Inflammatory macrophage (primary cell): Measurements from ENCODE around the gene TRPV2.

Experiments
- DNase-seq, 2 donors: peaks; one replicate each; pipeline ENCODE4 v3.0.0-alpha.2; 2020 to 2022

The TRPV2 gene

DNA sequence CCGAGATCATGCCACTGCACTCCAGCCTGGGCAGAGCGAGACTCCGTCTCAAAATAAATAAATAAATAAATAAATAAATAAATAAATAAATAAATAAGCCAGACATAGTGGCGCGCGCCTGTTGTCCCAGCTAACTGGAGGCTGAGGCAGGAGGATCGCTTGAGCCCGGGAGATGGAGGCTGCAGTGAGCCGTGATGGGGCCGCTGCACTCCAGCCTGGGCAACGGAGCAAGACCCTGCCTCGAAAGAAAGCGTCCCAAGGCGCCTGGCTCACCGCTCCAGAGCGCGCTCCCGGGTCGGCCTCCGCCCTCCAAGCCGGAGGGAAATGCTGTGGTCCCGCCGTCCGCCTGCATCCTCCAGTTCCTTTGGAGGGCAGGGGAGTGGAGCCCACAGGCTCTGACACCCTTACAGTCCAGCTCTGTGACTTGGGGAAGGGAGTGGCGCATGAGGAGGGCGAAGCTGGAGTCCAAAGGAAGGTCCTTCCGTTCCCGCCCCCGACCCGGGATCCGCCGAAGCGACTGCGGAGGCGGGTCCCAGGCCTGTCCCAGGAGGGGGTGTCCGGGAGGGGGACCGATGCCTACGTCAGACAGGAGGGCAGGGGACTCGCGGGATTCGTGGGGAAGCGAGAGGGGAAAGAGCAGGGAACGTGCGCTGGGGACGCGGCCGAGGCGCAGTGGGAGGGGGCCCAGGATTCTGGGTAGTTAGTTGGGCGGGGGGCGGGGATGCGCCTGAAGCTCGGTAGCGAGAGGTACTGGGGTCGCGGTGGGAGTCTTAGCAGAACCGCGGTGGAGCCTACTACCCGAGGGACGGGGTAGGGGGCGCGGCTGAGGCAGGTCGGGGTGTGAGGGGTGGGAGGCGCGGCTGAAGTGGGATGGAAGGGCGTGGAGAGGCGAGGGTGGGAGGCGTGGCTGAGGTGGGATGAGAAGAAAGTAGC is 8.4 kb upstream of the TRPV2 start:
- peak; percentile 5 to 43 for DNase-seq

DNA sequence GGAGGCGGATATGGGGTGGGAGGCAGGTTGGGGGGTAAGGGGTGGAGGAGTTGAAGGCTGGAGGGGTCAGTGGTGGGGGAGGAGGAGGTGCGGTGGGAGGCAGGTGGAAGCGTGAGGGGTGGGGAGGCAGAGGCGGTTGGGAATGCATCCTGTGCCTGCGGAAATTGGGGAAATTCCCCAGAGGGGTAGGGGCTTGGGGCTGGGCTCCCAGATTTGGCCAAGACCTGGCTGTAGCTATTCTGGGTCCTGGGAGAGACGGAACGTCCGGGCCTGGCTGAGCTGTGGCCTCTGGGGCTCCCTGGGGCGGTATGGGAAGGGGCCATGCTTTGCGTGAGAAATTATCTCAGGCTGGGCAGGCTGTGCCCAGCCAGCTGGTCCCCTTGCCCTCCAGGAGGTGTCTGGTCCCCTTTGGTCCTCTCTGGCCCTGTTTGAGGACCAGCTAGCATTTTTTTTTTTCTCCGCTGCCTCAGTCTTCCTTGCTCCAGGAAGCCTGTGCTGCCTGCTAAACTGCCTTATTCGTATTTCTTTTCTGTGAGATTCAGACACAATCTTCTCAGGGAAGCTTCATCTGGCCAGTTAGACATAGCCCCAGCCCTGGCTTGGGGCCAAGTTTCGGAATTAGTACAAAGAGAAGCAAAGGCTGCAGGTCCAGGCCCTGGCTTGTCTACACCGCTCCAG is 7.3 kb upstream of the TRPV2 start:
- DNase-seq = peak; percentile 59 to 66

DNA sequence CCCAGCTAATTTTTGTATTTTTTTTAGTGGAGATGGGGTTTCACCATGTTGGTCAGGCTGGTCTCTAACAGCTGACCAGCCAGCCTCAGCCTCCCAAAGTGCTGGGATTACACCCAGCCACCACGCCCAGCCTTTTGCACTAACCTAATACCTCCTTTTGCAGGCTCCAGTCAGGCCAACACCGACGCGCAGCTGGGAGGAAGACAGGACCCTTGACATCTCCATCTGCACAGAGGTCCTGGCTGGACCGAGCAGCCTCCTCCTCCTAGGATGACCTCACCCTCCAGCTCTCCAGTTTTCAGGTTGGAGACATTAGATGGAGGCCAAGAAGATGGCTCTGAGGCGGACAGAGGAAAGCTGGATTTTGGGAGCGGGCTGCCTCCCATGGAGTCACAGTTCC is 2.0 kb downstream of the TRPV2 start:
- DNase-seq = no peak

DNA sequence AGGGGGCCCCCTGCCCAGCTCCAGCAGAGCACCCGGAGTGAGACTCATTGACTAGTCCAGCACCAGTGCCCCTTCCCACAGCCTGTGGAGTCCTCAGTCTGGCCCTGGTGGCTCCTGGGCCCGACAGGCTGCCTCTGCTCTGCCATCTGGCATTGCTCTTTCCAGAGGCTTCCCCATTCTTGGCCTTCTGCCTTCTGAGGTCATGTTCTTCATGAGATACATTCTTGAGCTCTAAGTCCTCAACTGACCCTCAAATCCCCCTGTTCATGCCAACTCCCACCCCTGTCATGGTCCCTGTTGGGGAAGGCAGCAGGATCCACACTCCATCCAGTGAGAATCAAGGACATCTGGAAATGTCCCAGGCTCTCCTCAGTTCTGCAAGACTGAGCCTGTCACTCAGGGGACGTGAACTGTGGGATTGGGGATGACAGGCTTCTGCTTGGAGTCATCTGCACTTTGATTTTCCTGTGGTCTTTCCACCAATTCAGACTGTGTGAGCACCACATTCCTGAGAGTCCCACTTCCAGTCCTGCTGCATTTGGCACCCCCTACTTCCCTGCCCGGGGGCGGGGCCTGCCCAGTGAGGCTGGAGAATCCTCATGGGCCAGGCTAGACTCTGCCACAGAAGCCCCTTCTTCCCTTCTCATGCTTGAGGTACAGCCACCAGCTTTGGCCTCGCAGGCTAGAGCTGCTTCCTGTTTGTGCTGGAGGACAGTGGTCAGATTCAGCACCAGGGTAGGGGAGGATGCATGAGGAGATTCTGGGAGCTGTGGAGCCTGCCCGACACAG is 2.7 kb downstream of the TRPV2 start:
- DNase-seq = peak; percentile 6 to 37

DNA sequence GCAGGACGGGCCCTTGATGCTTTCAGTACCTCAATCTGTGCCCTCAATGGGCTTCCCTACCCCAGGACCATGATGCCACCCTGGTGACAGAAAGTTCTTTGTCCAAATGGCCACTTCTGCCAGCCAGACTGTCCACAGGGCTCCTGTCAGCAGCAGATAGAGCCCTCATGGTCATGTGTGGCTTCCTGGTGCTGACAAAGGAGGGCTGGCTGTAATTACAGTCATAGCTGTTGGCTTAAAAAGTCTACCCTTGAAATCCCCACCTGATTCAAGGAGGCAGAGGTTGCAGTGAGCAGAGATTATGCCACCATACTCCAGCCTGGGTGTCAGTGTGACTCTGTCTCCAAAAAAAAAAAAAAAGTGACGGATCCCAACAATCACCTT is 3.3 kb downstream of the TRPV2 start:
- DNase-seq = peak; percentile 40 to 63

DNA sequence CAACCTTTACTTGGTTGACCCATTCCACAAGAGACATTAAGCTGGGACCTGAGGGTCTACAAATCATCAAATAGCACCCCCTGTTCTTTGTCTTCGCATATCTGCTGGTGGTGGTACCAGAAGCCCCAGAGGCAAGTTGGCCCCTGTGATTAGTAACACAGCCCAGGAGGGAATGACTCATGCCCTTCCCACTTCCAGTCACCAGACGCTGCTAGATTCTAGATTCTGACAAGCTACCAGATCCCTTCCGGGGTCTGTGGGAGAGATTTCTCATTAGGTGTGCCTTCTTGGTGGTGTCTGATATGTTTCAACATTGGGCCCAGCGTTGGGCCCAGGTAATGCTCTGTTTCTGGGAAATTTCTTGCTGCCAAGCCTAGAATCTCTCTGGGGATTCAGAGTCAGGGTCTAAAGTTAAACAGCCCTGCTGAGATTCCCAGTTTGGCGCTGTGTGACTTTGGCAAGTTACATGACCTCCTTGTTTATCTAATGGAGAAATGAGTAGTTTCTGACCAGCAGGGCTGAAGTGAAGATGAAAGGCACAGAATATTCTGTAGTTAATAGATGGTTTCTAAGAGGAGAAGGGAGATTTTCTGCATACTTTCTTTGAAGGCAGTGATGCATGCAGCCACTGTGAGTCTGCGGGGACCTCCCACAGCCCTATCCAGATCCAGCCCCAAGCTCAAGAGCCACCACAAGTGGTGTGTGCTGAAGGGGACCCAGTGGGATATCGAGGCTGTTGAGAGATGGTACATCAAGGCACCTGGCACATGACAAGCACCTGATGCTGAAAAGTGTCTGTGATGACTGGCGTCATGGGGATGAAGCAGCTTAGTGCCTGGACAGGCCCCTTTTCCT is 3.9 kb downstream of the TRPV2 start:
- peak; percentile 82 to 93 for DNase-seq

DNA sequence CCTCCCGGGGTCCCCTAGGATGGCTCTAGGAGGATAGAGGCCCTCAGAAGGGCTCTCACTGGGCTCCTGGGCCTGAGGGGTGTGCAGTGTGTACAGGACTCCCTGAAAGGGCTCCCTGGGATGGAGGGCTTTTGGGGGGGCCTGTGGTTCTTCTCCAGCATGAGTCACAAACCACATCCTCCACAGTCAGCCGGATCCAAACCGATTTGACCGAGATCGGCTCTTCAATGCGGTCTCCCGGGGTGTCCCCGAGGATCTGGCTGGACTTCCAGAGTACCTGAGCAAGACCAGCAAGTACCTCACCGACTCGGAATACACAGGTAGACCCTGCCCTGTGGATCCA is 4.5 kb downstream of the TRPV2 start:
- no peak for DNase-seq

DNA sequence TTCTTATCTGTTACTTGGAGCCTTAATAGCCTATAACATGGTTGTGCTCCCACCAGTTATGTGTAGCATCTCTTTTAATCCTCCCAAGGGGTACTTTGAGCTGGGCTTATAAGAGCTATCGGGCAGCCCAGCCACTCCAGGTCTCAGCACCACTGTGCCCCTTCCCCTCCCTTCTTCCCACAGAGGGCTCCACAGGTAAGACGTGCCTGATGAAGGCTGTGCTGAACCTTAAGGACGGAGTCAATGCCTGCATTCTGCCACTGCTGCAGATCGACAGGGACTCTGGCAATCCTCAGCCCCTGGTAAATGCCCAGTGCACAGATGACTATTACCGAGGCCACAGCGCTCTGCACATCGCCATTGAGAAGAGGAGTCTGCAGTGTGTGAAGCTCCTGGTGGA is 7.0 kb downstream of the TRPV2 start:
- DNase-seq = no peak

DNA sequence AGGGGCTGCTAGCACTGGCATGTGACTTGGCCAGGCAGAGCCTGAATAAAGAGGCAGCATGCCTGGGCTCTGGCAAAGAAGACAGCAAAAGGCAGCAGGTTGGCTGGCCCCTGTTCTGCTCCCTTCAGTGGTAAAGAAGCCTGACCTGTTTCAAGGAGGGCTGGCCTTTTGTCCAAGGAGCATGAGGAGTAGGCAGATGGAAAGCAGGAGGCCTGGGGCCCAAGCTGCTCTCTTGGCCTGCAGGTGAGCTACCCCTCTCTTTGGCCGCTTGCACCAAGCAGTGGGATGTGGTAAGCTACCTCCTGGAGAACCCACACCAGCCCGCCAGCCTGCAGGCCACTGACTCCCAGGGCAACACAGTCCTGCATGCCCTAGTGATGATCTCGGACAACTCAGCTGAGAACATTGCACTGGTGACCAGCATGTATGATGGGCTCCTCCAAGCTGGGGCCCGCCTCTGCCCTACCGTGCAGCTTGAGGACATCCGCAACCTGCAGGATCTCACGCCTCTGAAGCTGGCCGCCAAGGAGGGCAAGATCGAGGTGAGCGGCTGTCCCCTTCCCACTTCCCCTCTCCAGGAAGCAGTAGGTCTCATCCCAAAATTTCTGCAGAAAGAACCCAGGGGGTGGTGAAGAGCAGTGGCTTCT is 8.0 kb downstream of the TRPV2 start:
- no peak for DNase-seq

DNA sequence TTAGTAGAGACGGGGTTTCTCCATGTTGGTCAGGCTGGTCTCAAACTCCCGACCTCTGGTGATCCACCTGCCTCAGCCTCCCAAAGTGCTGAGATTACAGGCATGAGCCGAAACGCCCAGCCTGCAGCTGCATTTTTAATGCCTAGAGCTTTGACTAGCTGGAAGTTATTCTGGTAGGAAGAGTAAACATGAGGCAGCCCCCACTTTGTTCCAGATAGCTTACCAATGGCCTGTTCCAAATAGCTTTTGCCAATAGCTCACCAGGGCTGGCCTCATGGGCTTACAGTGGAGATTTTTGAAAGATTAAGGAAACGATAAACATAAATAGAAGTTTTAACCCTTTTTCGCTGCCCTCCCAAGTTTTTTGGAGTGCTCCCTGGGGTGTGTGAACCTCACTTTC is 9.8 kb downstream of the TRPV2 start:
- no peak for DNase-seq

DNA sequence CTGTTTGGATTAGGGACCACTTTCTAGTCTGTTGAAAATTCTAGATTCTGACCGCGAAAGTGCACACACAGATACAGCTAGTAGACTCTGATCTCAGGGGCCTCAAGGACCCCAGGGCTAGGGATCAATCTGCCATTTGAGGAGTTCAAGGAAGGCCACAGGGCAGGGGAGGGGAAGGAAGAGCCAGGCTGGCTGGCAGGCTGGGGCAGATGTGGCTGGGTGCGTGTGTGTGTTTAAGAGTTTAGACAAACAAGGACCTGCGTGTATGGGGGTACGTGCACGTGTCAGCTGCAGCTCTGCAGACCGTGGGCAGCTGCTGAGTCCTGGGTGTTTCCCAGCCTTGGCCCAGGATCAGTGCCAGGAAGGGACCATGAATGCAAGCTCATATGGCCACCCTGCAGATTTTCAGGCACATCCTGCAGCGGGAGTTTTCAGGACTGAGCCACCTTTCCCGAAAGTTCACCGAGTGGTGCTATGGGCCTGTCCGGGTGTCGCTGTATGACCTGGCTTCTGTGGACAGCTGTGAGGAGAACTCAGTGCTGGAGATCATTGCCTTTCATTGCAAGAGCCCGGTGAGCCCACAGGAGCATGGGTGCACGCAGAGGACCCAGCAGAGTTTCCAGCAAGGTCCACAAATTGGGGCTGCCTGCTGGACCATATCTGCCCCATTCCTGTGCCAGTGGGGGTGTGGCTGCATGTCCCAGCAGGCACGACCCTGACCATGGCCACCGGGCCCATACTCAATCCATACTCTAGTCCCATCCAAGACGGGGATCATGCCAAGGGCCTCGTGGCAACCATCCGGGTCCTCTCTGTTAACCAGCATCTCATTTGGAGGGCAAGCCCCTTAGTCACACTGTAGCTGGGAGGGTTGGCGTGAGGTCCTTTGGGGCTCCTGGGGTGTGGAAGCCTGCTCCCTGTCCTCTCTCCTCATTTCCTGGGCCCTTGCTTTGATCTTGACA is 10.6 kb downstream of the TRPV2 start:
- no peak for DNase-seq

DNA sequence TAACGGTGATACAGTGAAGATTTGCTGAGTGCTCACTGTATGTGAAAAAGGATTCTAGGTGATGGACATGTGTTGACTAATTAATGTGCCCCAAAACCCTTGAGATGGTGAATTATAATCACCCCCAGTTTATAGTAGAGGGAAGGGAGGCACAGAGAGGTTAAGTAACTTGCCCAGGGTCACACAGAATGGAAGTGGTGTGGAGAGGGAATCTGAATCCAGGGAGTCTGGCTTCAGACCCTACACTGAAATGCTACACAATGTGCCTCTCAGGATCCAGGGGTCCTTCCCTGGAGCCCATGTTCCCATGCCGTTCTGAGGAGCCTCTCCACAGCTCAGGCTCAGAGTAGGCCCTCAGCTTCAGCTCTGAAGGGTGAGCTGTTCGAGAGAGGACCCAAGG is 11.6 kb downstream of the TRPV2 start:
- no peak for DNase-seq

DNA sequence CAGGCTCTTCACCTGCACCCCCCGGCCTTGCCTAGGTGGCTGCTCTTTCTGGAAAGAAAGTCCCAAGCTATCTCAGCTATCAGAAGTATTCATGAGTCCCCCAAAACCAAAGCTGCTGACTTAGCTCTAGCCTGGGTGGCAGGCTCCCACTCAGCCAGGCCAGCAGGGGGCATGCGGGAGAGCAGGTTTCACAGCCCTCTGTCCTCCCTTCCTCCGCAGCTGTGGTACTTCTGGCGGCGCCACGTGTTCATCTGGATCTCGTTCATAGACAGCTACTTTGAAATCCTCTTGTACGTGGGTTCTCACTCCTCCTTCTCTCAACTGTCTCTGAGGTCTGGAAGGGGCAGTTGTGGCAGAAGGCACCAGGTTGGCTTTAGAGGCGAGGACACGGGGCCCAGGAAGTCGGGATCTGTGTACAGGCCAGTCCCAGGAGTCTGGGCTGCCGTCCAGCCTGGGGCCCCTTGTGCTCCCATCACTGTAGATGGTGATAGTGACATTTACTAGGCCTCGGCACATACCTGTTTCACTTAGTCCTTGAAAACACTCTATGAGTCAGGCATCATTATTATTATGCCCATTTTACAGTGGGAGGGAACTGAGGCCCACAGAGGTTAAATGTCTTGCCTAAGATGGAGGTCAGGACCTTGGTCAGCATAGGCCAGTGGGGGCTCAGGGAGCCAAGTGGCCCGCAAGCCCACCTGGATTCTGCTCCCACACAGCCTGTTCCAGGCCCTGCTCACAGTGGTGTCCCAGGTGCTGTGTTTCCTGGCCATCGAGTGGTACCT is 12.9 kb downstream of the TRPV2 start:
- DNase-seq = no peak

DNA sequence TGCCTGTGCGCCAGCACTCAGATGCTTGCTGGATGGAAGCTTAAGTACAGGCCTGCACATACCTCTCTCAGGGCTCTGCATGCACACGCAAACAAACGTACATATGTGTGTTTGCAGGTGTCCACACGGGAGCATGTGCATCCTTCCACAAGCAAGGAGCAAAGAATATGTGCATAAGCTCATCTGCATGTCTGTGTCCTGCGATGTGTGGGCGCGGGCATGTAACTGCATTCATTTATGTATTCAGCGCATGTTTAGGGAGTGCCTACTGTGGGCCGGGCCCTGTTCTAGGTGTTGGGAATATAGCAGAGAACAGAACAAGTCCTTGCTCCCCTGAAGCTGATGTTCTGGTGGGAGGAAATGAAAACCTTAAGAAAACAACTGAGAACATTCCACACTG is 13.7 kb downstream of the TRPV2 start:
- no peak for DNase-seq

DNA sequence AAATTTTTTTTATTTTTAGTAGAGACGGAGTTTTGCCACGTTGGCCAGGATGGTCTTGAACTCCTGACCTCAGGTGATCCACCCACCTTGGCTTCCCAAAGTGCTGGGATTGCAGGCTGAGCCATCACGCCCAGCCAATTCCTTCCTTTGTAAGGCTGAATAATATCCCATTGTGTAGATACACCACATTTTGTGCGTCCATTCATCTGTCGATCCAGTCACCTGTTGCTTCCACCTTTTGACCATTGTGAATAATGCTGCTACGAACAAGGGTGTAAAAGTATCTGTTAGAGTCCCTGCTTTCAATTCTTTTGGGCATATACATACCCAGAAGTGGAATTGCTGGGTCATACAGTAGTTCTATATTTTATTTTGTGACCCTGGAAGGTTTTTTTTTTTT is 15.3 kb downstream of the TRPV2 start:
- DNase-seq = no peak

DNA sequence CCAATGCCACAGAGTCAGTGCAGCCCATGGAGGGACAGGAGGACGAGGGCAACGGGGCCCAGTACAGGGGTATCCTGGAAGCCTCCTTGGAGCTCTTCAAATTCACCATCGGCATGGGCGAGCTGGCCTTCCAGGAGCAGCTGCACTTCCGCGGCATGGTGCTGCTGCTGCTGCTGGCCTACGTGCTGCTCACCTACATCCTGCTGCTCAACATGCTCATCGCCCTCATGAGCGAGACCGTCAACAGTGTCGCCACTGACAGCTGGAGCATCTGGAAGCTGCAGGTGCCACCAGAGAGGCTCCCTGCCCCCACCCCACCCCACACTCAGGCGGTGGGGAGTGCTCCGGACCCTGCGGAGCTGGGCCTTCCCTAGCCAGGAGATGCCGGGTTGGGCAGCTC is 16.6 kb downstream of the TRPV2 start:
- no peak for DNase-seq

DNA sequence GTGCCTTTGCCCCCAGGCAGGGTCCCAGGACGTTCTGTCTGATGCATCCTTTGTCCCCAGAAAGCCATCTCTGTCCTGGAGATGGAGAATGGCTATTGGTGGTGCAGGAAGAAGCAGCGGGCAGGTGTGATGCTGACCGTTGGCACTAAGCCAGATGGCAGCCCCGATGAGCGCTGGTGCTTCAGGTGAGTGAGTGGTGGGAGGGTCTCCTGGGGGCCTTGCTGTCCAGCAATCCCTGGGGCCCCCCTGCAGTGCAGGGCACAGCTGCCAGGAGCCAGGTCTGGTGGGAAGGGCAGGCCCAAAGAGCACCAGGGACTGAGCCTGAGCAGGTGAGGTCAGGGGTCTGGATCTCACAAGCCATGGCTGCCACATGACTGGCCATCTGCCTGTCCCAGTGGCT is 18.1 kb downstream of the TRPV2 start:
- no peak for DNase-seq

DNA sequence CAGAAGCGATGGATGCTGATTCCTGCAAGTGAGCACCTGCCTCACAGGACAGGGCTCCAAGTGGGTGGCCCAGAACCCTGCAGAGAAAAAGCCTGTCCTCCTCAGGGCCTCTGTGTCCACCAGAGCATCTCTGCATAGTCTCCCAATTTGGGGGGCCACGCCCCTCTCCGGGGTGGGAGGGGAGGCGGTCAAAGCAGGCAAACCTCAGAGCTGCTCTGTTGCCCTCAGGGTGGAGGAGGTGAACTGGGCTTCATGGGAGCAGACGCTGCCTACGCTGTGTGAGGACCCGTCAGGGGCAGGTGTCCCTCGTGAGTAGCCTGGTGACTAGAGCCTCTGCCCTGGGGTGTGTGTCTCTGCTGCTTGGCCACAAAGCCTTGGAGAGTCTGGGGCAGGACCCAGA is 19.3 kb downstream of the TRPV2 start:
- no peak for DNase-seq

DNA sequence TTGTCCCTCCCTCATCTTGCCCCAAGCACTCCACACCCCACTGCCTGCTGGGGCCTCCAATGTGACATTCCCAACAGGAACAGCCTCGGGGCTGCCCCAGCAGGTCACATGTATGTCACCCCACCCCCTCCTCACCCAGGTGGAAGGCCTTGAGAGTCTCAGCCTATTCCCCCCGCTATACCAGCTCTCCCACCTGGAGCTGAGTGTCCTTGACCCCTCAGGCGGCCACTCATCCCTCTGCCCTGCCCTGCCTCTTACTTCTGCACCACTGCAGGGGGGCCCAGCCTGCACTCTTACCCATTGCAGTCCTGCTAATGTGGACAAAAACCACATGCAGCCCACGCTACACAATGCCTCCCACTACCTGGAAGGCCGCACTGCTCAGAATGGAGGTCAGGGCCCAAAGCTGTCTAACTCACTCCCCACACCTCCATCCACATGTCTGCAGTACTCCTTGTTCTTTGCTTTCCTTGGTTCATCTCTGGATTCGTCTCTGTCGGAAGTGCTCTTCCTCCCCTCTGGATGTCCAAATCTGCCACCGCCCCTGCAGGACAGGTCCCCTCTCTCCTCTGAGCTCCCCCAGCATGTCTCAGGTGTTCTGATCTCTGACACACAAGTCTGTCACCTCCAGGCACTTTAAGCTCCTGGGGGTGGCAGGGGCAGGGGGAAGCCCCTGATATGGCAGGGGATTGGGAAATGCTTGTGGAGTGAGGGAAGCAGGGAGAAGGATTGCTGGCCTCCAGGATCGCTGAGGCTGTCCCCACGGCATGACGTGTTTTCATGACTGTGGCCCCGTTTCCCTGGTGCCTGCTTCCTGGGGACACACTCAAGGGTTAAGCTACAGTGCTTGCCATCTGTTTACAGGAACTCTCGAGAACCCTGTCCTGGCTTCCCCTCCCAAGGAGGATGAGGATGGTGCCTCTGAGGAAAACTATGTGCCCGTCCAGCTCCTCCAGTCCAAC is 20.8 kb downstream of the TRPV2 start:
- DNase-seq = no peak
